SU-DHL-6 (cell line): Measurements from ENCODE around the gene KRT6B.

Source experiments
- EZH2phosphoT487 ChIP-seq: fragments of 200-600 bp; sonication (generic), shearing (Covaris generic); conservative IDR thresholded peaks from 2 replicates; pipeline ENCODE4 v1.6.1; 2018; ENCODE audit warnings: mild to moderate bottlenecking, antibody characterized with exemption, low read length, moderate library complexity, mixed read lengths
- TF ChIP-seq, protein P1 (sequence below): fragments of 200-600 bp; sonication (generic); IDR thresholded peaks from one replicate; pipeline ENCODE4 v1.5.1; 2017; ENCODE audit warnings: antibody characterized with exemption, mild to moderate bottlenecking, low read length, moderate library complexity; ENCODE audit not compliant: insufficient read depth, poor library complexity, severe bottlenecking

- TF ChIP-seq, protein P1, sequence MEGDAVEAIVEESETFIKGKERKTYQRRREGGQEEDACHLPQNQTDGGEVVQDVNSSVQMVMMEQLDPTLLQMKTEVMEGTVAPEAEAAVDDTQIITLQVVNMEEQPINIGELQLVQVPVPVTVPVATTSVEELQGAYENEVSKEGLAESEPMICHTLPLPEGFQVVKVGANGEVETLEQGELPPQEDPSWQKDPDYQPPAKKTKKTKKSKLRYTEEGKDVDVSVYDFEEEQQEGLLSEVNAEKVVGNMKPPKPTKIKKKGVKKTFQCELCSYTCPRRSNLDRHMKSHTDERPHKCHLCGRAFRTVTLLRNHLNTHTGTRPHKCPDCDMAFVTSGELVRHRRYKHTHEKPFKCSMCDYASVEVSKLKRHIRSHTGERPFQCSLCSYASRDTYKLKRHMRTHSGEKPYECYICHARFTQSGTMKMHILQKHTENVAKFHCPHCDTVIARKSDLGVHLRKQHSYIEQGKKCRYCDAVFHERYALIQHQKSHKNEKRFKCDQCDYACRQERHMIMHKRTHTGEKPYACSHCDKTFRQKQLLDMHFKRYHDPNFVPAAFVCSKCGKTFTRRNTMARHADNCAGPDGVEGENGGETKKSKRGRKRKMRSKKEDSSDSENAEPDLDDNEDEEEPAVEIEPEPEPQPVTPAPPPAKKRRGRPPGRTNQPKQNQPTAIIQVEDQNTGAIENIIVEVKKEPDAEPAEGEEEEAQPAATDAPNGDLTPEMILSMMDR: no peak
- no peak for TF ChIP-seq EZH2phosphoT487
These were observed 33.3 kb downstream of the KRT6B start for GRCh38 chr12:52418576-52419110.
